Activated naive CD4-positive, alpha-beta T cell treated with anti-CD3 and anti-CD28 coated beads, Interleukin-2, amount 10 ng/mL, durations not matched to agents 7 days and 5 days (primary cell): ENCODE measurements around the gene TSSK2.

Experiments used
- CTCF ChIA-PET: fragments of 350-600 bp; sonication (Branson Sonifier 250); formaldehyde crosslinking; loops from one replicate; lab custom pipeline; 2021; ENCODE audit warnings: antibody characterized with exemption; lab: Charles Lee
- DNase-seq: peaks from one replicate; pipeline ENCODE4 v3.0.0-alpha.2; 2020
- H3K27ac Mint-ChIP-seq: one replicate; pipeline ENCODE4 v1.8.0; 2021; ENCODE audit warnings: mild to moderate bottlenecking, moderate library complexity, mixed read lengths
- H3K27me3 Mint-ChIP-seq: one replicate; pipeline ENCODE4 v1.8.0; 2021; ENCODE audit warnings: mild to moderate bottlenecking, mixed read lengths
- H3K36me3 Mint-ChIP-seq: one replicate; pipeline ENCODE4 v1.8.0; 2021; ENCODE audit warnings: mixed read lengths
- H3K4me1 Mint-ChIP-seq: one replicate; pipeline ENCODE4 v1.8.0; 2021; ENCODE audit warnings: mixed read lengths
- H3K4me3 Mint-ChIP-seq: one replicate; pipeline ENCODE4 v1.8.0; 2021; ENCODE audit warnings: mild to moderate bottlenecking, moderate library complexity, mixed read lengths
- H3K9me3 Mint-ChIP-seq: one replicate; pipeline ENCODE4 v1.8.0; 2021; ENCODE audit warnings: mixed read lengths

The TSSK2 gene

DNA sequence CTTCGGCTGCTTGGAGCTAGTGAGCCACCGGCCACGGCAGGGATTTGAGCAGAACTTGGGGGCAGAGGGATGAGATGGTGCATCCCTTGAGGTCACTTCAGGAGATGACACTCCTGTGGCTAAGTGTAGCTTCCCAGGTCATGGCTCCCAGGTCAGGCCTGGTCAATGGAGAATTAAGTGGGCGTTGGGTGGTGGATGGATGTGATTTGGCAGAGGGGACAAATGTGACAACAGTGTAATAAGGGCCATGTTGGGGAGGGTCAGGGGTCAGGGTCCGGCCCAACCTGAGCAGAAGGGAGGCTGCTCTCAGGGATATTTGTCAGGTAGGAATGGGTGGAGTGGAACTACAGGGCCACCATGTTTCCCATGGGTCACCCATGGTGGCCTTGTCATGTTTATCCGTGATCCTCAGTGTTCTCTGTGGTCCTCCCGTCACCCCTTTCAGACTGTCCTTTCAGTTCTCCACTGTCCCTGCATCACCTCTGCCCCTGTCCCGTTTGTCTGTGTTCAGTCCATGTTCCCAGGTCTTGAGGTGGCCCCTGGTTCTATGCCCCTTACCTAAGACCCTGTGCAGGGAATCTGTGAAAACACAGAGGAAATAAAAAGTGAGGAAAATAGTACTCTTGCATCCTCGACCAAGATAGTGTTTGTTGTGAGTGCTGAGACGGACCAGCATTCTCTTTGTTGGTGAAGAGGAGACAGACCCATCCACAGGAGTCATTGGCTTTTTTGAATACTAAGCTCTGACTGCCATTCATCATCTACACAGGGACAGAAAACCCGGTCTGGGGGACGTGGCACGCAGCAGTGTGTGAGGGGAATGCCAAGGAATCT lies 41.3 kb downstream of the TSSK2 start:
- Mint-ChIP-seq H3K36me3 (peaks cover 5% of the 10 kb centered on the region), H3K4me1 (peaks cover 46% of the 10 kb centered on the region)

GRCh38 chr22:19173047-19174035 lies 42.2 kb downstream of the TSSK2 start:
- Mint-ChIP-seq H3K27me3 (peaks cover 33% of the 10 kb centered on the region), H3K4me1 (peaks cover 46% of the 10 kb centered on the region), H3K9me3 (no peaks in the 10 kb centered on the region), H3K27ac (peak overlapping the region; percentile 47), H3K36me3 (peaks cover 5% of the 10 kb centered on the region), H3K4me3 (peak overlapping the region; percentile 96)
- CTCF ChIA-PET = no interaction called here
- no peak for DNase-seq

More for the DNA sequence above, 41.3 kb downstream of the TSSK2 start:
- no peak for DNase-seq
- Mint-ChIP-seq H3K9me3 (no peaks in the 10 kb centered on the region), H3K27ac (peak overlapping the region; percentile 86), H3K27me3 (peaks cover 42% of the 10 kb centered on the region), H3K4me3 (peak overlapping the region; percentile 96)
- CTCF ChIA-PET = no interaction called here

- no peaks in the 10 kb centered on the region for H3K9me3 Mint-ChIP-seq
- H3K27ac Mint-ChIP-seq = peak overlapping the region; percentile 37
- no peak for DNase-seq
- H3K36me3 Mint-ChIP-seq = peaks cover 5% of the 10 kb centered on the region
- H3K4me1 Mint-ChIP-seq = peaks cover 46% of the 10 kb centered on the region
- H3K27me3 Mint-ChIP-seq = peaks cover 22% of the 10 kb centered on the region
- no peak overlapping the region for H3K4me3 Mint-ChIP-seq
- CTCF ChIA-PET = no interaction called here
These were observed 43.3 kb downstream of the TSSK2 start for GRCh38 chr22:19174106-19175025.

DNA sequence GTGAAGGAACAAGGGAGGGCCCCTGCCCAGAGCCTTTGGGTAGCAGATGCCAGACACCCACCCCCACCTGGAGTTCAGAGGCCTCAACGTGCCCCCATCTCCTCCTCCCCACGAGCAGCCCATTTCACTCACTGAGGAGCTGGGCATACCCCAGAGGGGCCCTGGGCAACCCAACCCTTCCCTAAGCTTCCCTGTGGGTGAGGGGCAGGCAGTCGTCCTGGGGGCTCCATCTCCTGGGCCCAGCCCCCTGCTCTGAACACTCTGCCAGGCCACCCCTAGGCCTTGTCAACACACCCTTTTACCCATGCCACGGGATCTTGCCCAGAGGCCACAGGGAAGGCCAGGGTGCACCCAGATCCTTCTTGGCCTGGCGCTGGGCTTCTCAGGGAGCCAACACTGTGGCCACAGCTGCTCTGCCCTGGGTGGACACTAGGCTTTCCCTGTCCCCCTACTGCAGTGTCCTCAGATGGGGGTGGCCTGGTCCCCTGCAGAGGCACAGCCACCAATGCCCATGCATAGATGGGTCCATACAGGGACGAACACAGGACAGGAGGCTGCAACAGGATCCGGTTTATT lies 44.0 kb downstream of the TSSK2 start:
- peaks cover 46% of the 10 kb centered on the region for H3K4me1 Mint-ChIP-seq
- peaks cover 18% of the 10 kb centered on the region for H3K27me3 Mint-ChIP-seq
- H3K9me3 Mint-ChIP-seq = no peaks in the 10 kb centered on the region
- CTCF ChIA-PET = no interaction called here
- no peak overlapping the region for H3K4me3 Mint-ChIP-seq
- no peak overlapping the region for H3K27ac Mint-ChIP-seq
- no peak for DNase-seq
- H3K36me3 Mint-ChIP-seq = peaks cover 5% of the 10 kb centered on the region

GRCh38 chr22:19175602-19176174 lies 44.6 kb downstream of the TSSK2 start:
- DNase-seq = no peak
- Mint-ChIP-seq H3K36me3 (peaks cover 5% of the 10 kb centered on the region), H3K9me3 (no peaks in the 10 kb centered on the region), H3K27me3 (peaks cover 12% of the 10 kb centered on the region), H3K4me3 (peak overlapping the region; percentile 36), H3K4me1 (peaks cover 40% of the 10 kb centered on the region), H3K27ac (peak overlapping the region; percentile 77)
- CTCF ChIA-PET = no interaction called here

GRCh38 chr22:19176175-19176643 lies 45.1 kb downstream of the TSSK2 start:
- Mint-ChIP-seq H3K27me3 (peaks cover 7% of the 10 kb centered on the region), H3K4me1 (peaks cover 39% of the 10 kb centered on the region), H3K4me3 (peak overlapping the region; percentile 54), H3K9me3 (no peaks in the 10 kb centered on the region), H3K27ac (peak overlapping the region; percentile 77), H3K36me3 (peaks cover 3% of the 10 kb centered on the region)
- DNase-seq = no peak
- CTCF ChIA-PET = no interaction called here

- Mint-ChIP-seq H3K27ac (no peak overlapping the region), H3K9me3 (no peaks in the 10 kb centered on the region), H3K36me3 (peaks cover 3% of the 10 kb centered on the region), H3K4me3 (peak overlapping the region; percentile 54), H3K4me1 (peaks cover 40% of the 10 kb centered on the region), H3K27me3 (peaks cover 4% of the 10 kb centered on the region)
- no peak for DNase-seq
- CTCF ChIA-PET = no interaction called here
These were observed 45.6 kb downstream of the TSSK2 start for GRCh38 chr22:19176732-19177131.

GRCh38 chr22:19177164-19178064 lies 46.3 kb downstream of the TSSK2 start:
- H3K4me1 Mint-ChIP-seq = peaks cover 41% of the 10 kb centered on the region

DNA sequence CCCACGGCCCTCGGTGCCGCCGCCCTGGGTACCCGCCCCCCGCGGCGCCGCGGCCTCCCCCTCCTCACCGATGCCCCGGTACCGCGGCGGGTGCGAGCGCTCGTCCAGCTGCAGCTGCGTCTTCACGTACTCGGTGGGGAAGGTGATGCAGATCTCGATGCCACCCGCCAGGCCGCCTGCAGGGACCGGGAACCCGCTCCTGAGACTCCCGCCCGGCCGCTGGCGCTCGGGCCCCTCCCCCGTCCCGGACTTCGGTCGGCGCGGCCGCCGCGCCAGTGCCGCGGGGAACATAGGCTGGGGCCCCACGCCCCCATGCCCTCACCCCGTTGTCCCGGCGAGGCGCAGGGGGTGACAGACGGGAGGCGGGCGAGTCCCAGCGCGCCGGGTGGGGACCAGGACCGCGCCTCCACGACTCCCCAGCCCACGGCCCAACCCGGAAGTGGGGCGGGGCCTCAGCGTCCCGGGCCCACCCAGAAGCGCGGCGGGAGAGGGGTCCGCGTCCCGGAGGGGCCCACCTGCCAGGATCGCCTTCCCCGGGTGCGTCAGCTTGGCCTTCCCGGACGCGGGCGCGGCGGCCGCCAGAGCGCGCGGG lies 47.1 kb downstream of the TSSK2 start:
- DNase-seq = peak; percentile 79
- H3K27ac Mint-ChIP-seq = no peak overlapping the region
- H3K4me3 Mint-ChIP-seq = peak overlapping the region; percentile 66
- peaks cover 1% of the 10 kb centered on the region for H3K36me3 Mint-ChIP-seq
- peaks cover 37% of the 10 kb centered on the region for H3K4me1 Mint-ChIP-seq
- H3K27me3 Mint-ChIP-seq = peaks cover 14% of the 10 kb centered on the region
- no peaks in the 10 kb centered on the region for H3K9me3 Mint-ChIP-seq
- CTCF ChIA-PET = interaction anchor here (1.5 to 1.6 kb wide), 2 partner anchors 71 to 299 kb away, joined by 5 to 6 read pairs; no protein-coding TSS in a partner anchor

More at GRCh38 chr22:19177164-19178064, 46.3 kb downstream of the TSSK2 start:
- no peaks in the 10 kb centered on the region for H3K9me3 Mint-ChIP-seq
- peak overlapping the region; percentile 45 for H3K27ac Mint-ChIP-seq
- peaks cover 1% of the 10 kb centered on the region for H3K36me3 Mint-ChIP-seq
- H3K27me3 Mint-ChIP-seq = peaks cover 6% of the 10 kb centered on the region
- H3K4me3 Mint-ChIP-seq = peak overlapping the region; percentile 66
- CTCF ChIA-PET = interaction anchor here (1.5 kb wide), 1 partner anchor 300 kb away, joined by 5 read pairs; no protein-coding TSS in a partner anchor
- DNase-seq = no peak

- peaks cover 21% of the 10 kb centered on the region for H3K27me3 Mint-ChIP-seq
- H3K9me3 Mint-ChIP-seq = no peaks in the 10 kb centered on the region
- peaks cover 1% of the 10 kb centered on the region for H3K36me3 Mint-ChIP-seq
- H3K4me1 Mint-ChIP-seq = peaks cover 31% of the 10 kb centered on the region
- CTCF ChIA-PET = interaction anchor here (1.0 to 1.6 kb wide), 8 partner anchors 11 to 451 kb away, joined by 3 to 9 read pairs (median 4); no protein-coding TSS in a partner anchor
- peak within 1 kb of the TSS; percentile 75 for H3K27ac Mint-ChIP-seq
- H3K4me3 Mint-ChIP-seq = peak within 1 kb of the TSS; percentile 75
- peak; percentile 89 for DNase-seq
These were observed 47.8 kb downstream of the TSSK2 start, which contains the start of gene SLC25A1 for GRCh38 chr22:19178657-19179496. Gene SLC25A1, minus strand, starts transcription at chr22:19178736. Its CDS starts 63 bp downstream, at chr22:19178673.
